Vagina (tissue), 2 donors: ENCODE data around the gene RSRP1. TPM values are rescaled to one million over a fixed set of nuclear protein-coding genes. Genes with fewer than 3 reads are reported as not detected.
A peak's percentile ranks its signal among the peaks of the same experiment; 100 is the strongest.

Source experiments
- DNase-seq, 2 donors: peaks; one replicate each; pipeline ENCODE4 v3.0.0-alpha.2; 2017; ENCODE audit errors: extremely low spot score in 2 of 2
- H3K27ac ChIP-seq: fragments of 200-600 bp; sonication (generic); one replicate; pipeline ENCODE4 v1.5.1; 2019
- H3K27me3 ChIP-seq: fragments of 200-600 bp; sonication (generic); one replicate; pipeline ENCODE4 v1.5.1; 2019
- H3K36me3 ChIP-seq, 2 donors: fragments of 200-600 bp; sonication (generic); one replicate each; pipeline ENCODE4 v1.5.1; 2017 to 2019
- H3K4me1 ChIP-seq: fragments of 200-600 bp; sonication (generic); one replicate; pipeline ENCODE4 v1.5.1; 2019
- H3K4me3 ChIP-seq, 2 donors: fragments of 200-600 bp; sonication (generic); 1 replicate in 1 of 2; 2 replicates in 1 of 2; pipeline ENCODE4 v1.5.1; 2016 to 2019
- H3K9me3 ChIP-seq: fragments of 200-600 bp; sonication (generic); one replicate; pipeline ENCODE4 v1.5.1; 2019
- POLR2A ChIP-seq, 2 donors: fragments of 450-650 bp; IDR thresholded peaks; one replicate each; pipeline ENCODE4 v1.6.1; 2017; ENCODE audit warnings: antibody characterized with exemption in 2 of 2, mild to moderate bottlenecking in 2 of 2, moderate library complexity in 2 of 2
- POLR2AphosphoS5 ChIP-seq, 2 donors: sonication (generic); formaldehyde crosslinking; IDR thresholded peaks; one replicate each; pipeline ENCODE4 v1.9.0; 2017; ENCODE audit warnings: antibody characterized with exemption in 2 of 2, mild to moderate bottlenecking in 2 of 2, low read depth in 1 of 2; ENCODE audit not compliant: insufficient read depth in 1 of 2
- intact Hi-C: fragments of 100-400 bp; cut with DNase I; formaldehyde crosslinking; loops from one replicate; pipeline ENCODE4 v1.15.1; 2023
- total RNA-seq: library from RNA; depleted of rRNA; stranded (reverse); fragments of >200 nt; gene quantifications from one replicate; pipeline ENCODE4 v1.2.3, GENCODE V29; 2016
- TF ChIP-seq, protein P1 (sequence below), 3 experiments: fragments of 450-650 bp in 2 of 3; fragments of 200-600 bp in 1 of 3; sonication (generic) in 1 of 3; IDR thresholded peaks; one replicate each; pipeline ENCODE4 v1.5.1; 2017 to 2019; ENCODE audit warnings: antibody characterized with exemption in 3 of 3, mild to moderate bottlenecking in 2 of 3, moderate library complexity in 2 of 3

The RSRP1 gene
- total RNA-seq, 1 donor from 2014 or later = 163 TPM

DNA sequence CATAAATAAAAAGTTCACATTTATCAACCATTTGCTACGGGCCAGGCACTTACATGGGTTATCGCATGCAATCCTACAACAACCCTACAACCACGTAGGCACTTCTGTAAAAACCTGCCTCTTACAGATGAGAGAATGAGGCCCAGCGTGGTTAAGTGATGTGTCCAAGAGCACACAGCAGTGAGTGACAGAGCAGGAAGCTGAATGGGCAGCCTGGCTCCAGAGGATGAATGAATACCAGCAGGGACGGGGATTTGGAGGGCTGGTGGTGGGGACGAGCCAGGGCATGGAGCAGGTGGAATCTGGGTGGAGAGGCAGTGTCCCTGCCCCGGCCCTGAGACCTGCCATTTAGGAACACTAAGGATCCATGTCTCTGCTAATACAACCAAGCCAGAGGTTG, 50.4 kb downstream of the RSRP1 start:
- intact Hi-C loops = no loop called here
- no peaks in the 10 kb centered on the region for H3K27me3 ChIP-seq
- TF ChIP-seq POLR2A (IDR thresholded peaks at IDR 0.05) = no peak

DNA sequence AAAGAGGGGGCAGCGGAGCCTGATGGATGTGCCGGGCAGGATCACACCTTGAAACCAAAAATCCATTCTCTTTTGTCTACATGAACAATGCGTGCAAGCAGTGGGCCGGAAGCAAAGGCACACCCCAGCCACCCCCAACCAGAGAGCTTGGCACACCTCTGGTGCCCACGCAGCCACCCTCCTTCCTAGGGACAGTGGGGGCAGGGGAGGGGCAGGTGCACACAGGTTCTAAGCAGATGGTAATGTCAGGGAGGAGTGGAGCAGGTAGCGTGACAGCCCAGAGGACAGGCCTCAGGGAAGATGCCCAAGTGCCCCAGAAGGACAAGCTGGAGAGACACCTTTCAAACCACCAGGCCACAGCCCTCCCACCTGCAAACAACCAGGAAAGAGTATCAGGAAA, 51.4 kb downstream of the RSRP1 start:
- Histone ChIP-seq H3K4me1 (peaks cover 11% of the 10 kb centered on the region), H3K27ac (no peak overlapping the region), H3K27me3 (no peaks in the 10 kb centered on the region), H3K36me3 (no peaks in the 10 kb centered on the region), H3K4me3 (no peak overlapping the region), H3K9me3 (no peaks in the 10 kb centered on the region)
- TF ChIP-seq POLR2A (IDR thresholded peaks at IDR 0.05) = no peak
- no peak for DNase-seq
- intact Hi-C loops = no loop called here

More for the DNA sequence above, 50.4 kb downstream of the RSRP1 start:
- H3K4me3 ChIP-seq = no peak overlapping the region
- H3K9me3 ChIP-seq = no peaks in the 10 kb centered on the region
- peaks cover 11% of the 10 kb centered on the region for H3K4me1 ChIP-seq
- no peak for DNase-seq
- H3K27ac ChIP-seq = no peak overlapping the region
- H3K36me3 ChIP-seq = no peaks in the 10 kb centered on the region

DNA sequence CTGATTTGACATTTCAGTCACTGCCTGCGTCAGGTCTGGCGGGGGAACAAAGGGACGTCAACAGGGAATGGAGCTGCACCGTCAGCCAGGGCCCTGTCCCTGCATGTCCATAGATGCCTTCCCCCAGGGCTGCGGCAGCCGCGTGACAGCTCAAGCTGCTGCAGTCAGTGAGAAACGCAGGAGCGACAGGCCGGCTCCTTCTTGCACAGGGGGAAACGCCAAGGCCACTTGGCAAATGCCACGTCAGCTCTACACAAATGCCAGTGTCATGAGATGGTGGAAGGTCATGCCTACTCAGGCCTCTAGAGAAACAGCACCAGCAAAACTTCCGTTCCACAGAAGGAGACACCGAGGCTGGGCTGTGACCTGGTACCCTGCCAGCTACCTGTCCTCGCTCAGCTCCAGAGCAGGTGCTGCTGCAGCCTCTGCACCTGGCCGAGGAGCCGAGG, 52.7 kb downstream of the RSRP1 start:
- intact Hi-C loops = no loop called here

DNA sequence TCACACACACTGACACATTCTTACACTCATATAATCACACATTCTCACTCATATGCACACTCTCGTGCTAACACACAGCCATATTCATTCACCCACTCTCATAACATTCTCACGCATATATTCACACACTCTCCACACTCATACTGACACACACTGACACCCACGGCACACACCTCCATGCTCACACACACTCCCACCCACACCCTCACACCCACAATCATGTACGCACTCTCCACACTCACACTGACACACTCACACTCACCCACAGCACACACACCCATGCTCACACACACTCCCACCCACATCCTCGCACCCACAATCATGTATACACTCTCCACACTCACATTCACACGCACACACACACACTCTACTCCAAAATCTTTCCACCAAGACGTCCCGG, 53.2 kb downstream of the RSRP1 start:
- Histone ChIP-seq H3K4me1 (peaks cover 11% of the 10 kb centered on the region), H3K27me3 (no peaks in the 10 kb centered on the region), H3K9me3 (no peaks in the 10 kb centered on the region), H3K36me3 (no peaks in the 10 kb centered on the region), H3K27ac (no peak overlapping the region), H3K4me3 (no peak overlapping the region)
- no peak for DNase-seq
- intact Hi-C loops = no loop called here
- TF ChIP-seq, protein P1, sequence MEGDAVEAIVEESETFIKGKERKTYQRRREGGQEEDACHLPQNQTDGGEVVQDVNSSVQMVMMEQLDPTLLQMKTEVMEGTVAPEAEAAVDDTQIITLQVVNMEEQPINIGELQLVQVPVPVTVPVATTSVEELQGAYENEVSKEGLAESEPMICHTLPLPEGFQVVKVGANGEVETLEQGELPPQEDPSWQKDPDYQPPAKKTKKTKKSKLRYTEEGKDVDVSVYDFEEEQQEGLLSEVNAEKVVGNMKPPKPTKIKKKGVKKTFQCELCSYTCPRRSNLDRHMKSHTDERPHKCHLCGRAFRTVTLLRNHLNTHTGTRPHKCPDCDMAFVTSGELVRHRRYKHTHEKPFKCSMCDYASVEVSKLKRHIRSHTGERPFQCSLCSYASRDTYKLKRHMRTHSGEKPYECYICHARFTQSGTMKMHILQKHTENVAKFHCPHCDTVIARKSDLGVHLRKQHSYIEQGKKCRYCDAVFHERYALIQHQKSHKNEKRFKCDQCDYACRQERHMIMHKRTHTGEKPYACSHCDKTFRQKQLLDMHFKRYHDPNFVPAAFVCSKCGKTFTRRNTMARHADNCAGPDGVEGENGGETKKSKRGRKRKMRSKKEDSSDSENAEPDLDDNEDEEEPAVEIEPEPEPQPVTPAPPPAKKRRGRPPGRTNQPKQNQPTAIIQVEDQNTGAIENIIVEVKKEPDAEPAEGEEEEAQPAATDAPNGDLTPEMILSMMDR (IDR thresholded peaks at IDR 0.05) = no peak
- TF ChIP-seq POLR2AphosphoS5 (IDR thresholded peaks at IDR 0.05; ENCODE audit: insufficient read depth in 1 of 2, low read depth in 1 of 2) = no peak
- no peak for TF ChIP-seq POLR2A (IDR thresholded peaks at IDR 0.05)

More for the DNA sequence above, 52.7 kb downstream of the RSRP1 start:
- Histone ChIP-seq H3K27me3 (no peaks in the 10 kb centered on the region), H3K36me3 (no peaks in the 10 kb centered on the region), H3K4me3 (no peak overlapping the region), H3K9me3 (no peaks in the 10 kb centered on the region), H3K4me1 (peaks cover 11% of the 10 kb centered on the region), H3K27ac (no peak overlapping the region)
- TF ChIP-seq POLR2A (IDR thresholded peaks at IDR 0.05) (no peak), POLR2AphosphoS5 (IDR thresholded peaks at IDR 0.05; ENCODE audit: insufficient read depth in 1 of 2, low read depth in 1 of 2) (peak in 1 of 2 donors; percentile 28)
- TF ChIP-seq, protein P1 (IDR thresholded peaks at IDR 0.05) = no peak
- DNase-seq = no peak

DNA sequence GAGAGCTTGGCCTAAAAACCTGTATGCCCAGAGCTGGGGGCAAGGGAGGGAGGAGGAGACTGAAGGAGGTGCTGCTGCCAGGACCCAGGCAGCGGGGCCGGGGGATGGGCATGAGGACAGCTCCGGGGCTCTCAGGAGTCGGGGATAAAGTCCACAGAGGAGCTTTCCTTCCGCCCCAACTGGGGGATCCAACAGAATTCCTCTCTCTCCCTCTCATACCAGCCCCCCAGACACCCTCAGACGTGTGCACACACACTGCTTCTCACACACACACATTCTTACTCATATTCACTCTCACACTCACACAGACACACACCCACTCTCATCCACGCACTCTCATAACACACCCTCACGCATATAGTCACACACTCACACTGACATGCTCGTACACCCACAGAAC, 54.0 kb downstream of the RSRP1 start:
- Histone ChIP-seq H3K4me1 (peaks cover 9% of the 10 kb centered on the region), H3K9me3 (no peaks in the 10 kb centered on the region), H3K27me3 (no peaks in the 10 kb centered on the region), H3K27ac (no peak overlapping the region), H3K36me3 (no peaks in the 10 kb centered on the region), H3K4me3 (no peak overlapping the region)
- DNase-seq = no peak
- intact Hi-C loops = no loop called here
- TF ChIP-seq, protein P1 (IDR thresholded peaks at IDR 0.05) = no peak
- TF ChIP-seq POLR2AphosphoS5 (IDR thresholded peaks at IDR 0.05; ENCODE audit: insufficient read depth in 1 of 2, low read depth in 1 of 2) (no peak), POLR2A (IDR thresholded peaks at IDR 0.05) (no peak)

Other genes with a start within 250 kb of the RSRP1 start
- gene SYF2, start 15.0 kb downstream of the RSRP1 start, total RNA-seq = 28.7 TPM
- gene RHD, start 25.1 kb upstream of the RSRP1 start, total RNA-seq = not detected
- 68.8 TPM for gene TMEM50A, start 90.9 kb upstream of the RSRP1 start, total RNA-seq
- not detected for gene RHCE, start 173.4 kb upstream of the RSRP1 start, total RNA-seq
- 13.8 TPM for gene MACO1, start 183.4 kb upstream of the RSRP1 start, total RNA-seq